ENCODE measurements around the gene PLSCR2.
A peak's percentile ranks its signal among the peaks of the same experiment; 100 is the strongest.

PLSCR2 gene

GRCh38 chr3:146407956-146408355 lies 61.4 kb downstream of the PLSCR2 start:
- no peaks in the 10 kb centered on the region for H3K4me1 ChIP-seq (ENCODE audit: low read length)
- H3K9ac ChIP-seq (ENCODE audit: low read length) = no peak overlapping the region
- no peak overlapping the region for H3K4me3 ChIP-seq (ENCODE audit: low read length)
- H3K36me3 ChIP-seq (replicated peaks; ENCODE audit: low read depth, low read length) = no peaks in the 10 kb centered on the region
- H4K20me1 ChIP-seq (ENCODE audit: insufficient read depth, low read length) = no peaks in the 10 kb centered on the region
- H3K79me2 ChIP-seq (ENCODE audit: low read length) = no peaks in the 10 kb centered on the region
- H3K4me2 ChIP-seq (ENCODE audit: low read length) = no peak overlapping the region
- no peaks in the 10 kb centered on the region for H3K27me3 ChIP-seq (ENCODE audit: low read depth, low read length)
- TF ChIP-seq CTCF (IDR thresholded peaks at IDR 0.05; ENCODE audit: low read depth, low read length) (no peak), EZH2phosphoT487 (IDR thresholded peaks at IDR 0.05; ENCODE audit: low read depth) (no peak)
- H3K9me3 ChIP-seq (ENCODE audit: insufficient read depth, low read length) = peaks cover 5% of the 10 kb centered on the region; the same call in 1 of the 2 replicates
- no peak overlapping the region for H3K27ac ChIP-seq (ENCODE audit: low read length)
- no peak overlapping the region for H2AFZ ChIP-seq (ENCODE audit: low read depth, low read length)

GRCh38 chr3:146404436-146404835 lies 64.9 kb downstream of the PLSCR2 start:
- H3K4me2 ChIP-seq (ENCODE audit: low read length) = no peak overlapping the region
- no peaks in the 10 kb centered on the region for H3K79me2 ChIP-seq (ENCODE audit: low read length)
- no peaks in the 10 kb centered on the region for H3K27me3 ChIP-seq (ENCODE audit: low read depth, low read length)
- peaks cover 5% of the 10 kb centered on the region for H3K4me1 ChIP-seq (ENCODE audit: low read length)
- H3K9ac ChIP-seq (ENCODE audit: low read length) = no peak overlapping the region
- no peak overlapping the region for H3K27ac ChIP-seq (ENCODE audit: low read length)
- H3K9me3 ChIP-seq (ENCODE audit: insufficient read depth, low read length) = no peaks in the 10 kb centered on the region
- no peaks in the 10 kb centered on the region for H4K20me1 ChIP-seq (ENCODE audit: insufficient read depth, low read length)
- no peak overlapping the region for H2AFZ ChIP-seq (ENCODE audit: low read depth, low read length)
- H3K36me3 ChIP-seq (replicated peaks; ENCODE audit: low read depth, low read length) = no peaks in the 10 kb centered on the region
- no peak overlapping the region for H3K4me3 ChIP-seq (ENCODE audit: low read length)
- TF ChIP-seq EZH2phosphoT487 (IDR thresholded peaks at IDR 0.05; ENCODE audit: low read depth) (no peak), CTCF (IDR thresholded peaks at IDR 0.05; ENCODE audit: low read depth, low read length) (no peak)

GRCh38 chr3:146403792-146404191 lies 65.6 kb downstream of the PLSCR2 start:
- H3K79me2 ChIP-seq (ENCODE audit: low read length) = no peaks in the 10 kb centered on the region
- peaks cover 5% of the 10 kb centered on the region for H3K4me1 ChIP-seq (ENCODE audit: low read length)
- H4K20me1 ChIP-seq (ENCODE audit: insufficient read depth, low read length) = no peaks in the 10 kb centered on the region
- H3K4me3 ChIP-seq (ENCODE audit: low read length) = no peak overlapping the region
- TF ChIP-seq EZH2phosphoT487 (IDR thresholded peaks at IDR 0.05; ENCODE audit: low read depth) (no peak), CTCF (IDR thresholded peaks at IDR 0.05; ENCODE audit: low read depth, low read length) (no peak)
- no peak overlapping the region for H3K9ac ChIP-seq (ENCODE audit: low read length)
- H3K36me3 ChIP-seq (replicated peaks; ENCODE audit: low read depth, low read length) = no peaks in the 10 kb centered on the region
- no peak overlapping the region for H3K27ac ChIP-seq (ENCODE audit: low read length)
- no peak overlapping the region for H2AFZ ChIP-seq (ENCODE audit: low read depth, low read length)
- no peaks in the 10 kb centered on the region for H3K9me3 ChIP-seq (ENCODE audit: insufficient read depth, low read length)
- no peak overlapping the region for H3K4me2 ChIP-seq (ENCODE audit: low read length)
- no peaks in the 10 kb centered on the region for H3K27me3 ChIP-seq (ENCODE audit: low read depth, low read length)

- no peak overlapping the region for H3K27ac ChIP-seq (ENCODE audit: low read length)
- no peaks in the 10 kb centered on the region for H3K27me3 ChIP-seq (ENCODE audit: low read depth, low read length)
- H3K4me2 ChIP-seq (ENCODE audit: low read length) = no peak overlapping the region
- no peak overlapping the region for H3K4me3 ChIP-seq (ENCODE audit: low read length)
- no peaks in the 10 kb centered on the region for H3K79me2 ChIP-seq (ENCODE audit: low read length)
- H2AFZ ChIP-seq (ENCODE audit: low read depth, low read length) = peak overlapping the region; percentile 32; the same call in 1 of the 2 replicates
- no peaks in the 10 kb centered on the region for H3K36me3 ChIP-seq (replicated peaks; ENCODE audit: low read depth, low read length)
- H3K9ac ChIP-seq (ENCODE audit: low read length) = no peak overlapping the region
- no peaks in the 10 kb centered on the region for H4K20me1 ChIP-seq (ENCODE audit: insufficient read depth, low read length)
- no peak for TF ChIP-seq EZH2phosphoT487 (IDR thresholded peaks at IDR 0.05; ENCODE audit: low read depth)
- TF ChIP-seq CTCF (IDR thresholded peaks at IDR 0.05; ENCODE audit: low read depth, low read length) = no peak
- H3K4me1 ChIP-seq (ENCODE audit: low read length) = peaks cover 3% of the 10 kb centered on the region
- no peaks in the 10 kb centered on the region for H3K9me3 ChIP-seq (ENCODE audit: insufficient read depth, low read length)
Observed at GRCh38 chr3:146396792-146397191, 72.6 kb downstream of the PLSCR2 start.
